Gastroesophageal sphincter (tissue), 4 donors: ENCODE results near the gene EIF2D. TPM values are rescaled to one million over a fixed set of nuclear protein-coding genes. Genes with fewer than 3 reads are reported as not detected.

ENCODE experiments used
- ATAC-seq: fragments of 150-250 bp; one replicate; pipeline ENCODE4 v1.9.1; 2016; ENCODE audit warnings: mild to moderate bottlenecking, moderate library complexity
- H3K27ac ChIP-seq, 4 donors: fragments of 200-600 bp; sonication (generic) in 3 of 4; 1 replicate in 3 of 4; 2 replicates in 1 of 4; pipeline ENCODE4 v1.5.1; 2016 to 2019
- H3K27me3 ChIP-seq: fragments of 200-600 bp; sonication (generic); one replicate; pipeline ENCODE4 v1.5.1; 2019
- H3K36me3 ChIP-seq, 2 donors: fragments of 200-600 bp; sonication (generic); one replicate each; pipeline ENCODE4 v1.5.1; 2019; ENCODE audit warnings: control low read depth in 1 of 2
- H3K4me1 ChIP-seq, 3 donors: fragments of 200-600 bp; sonication (generic); 1 replicate in 2 of 3; 2 replicates in 1 of 3; pipeline ENCODE4 v1.5.1; 2016 to 2019; ENCODE audit warnings: control low read depth in 2 of 3
- H3K4me3 ChIP-seq, 2 donors: fragments of 200-600 bp; sonication (generic); one replicate each; pipeline ENCODE4 v1.5.1; 2019; ENCODE audit warnings: mild to moderate bottlenecking in 1 of 2, moderate library complexity in 1 of 2
- H3K9me3 ChIP-seq, 3 donors: fragments of 200-600 bp; sonication (generic); one replicate each; pipeline ENCODE4 v1.5.1; 2017 to 2019; ENCODE audit warnings: control low read depth in 2 of 3
- CTCF ChIP-seq, 4 experiments: fragments of 200-600 bp in 2 of 4; fragments of 450-650 bp in 2 of 4; sonication (generic) in 1 of 4; IDR thresholded peaks; one replicate each; pipeline ENCODE4 v1.5.1; 2017 to 2019; ENCODE audit warnings: antibody characterized with exemption in 4 of 4, mild to moderate bottlenecking in 2 of 4, moderate library complexity in 2 of 4
- EP300 ChIP-seq: sonication (generic); formaldehyde crosslinking; IDR thresholded peaks from one replicate; pipeline ENCODE4 v1.6.1; 2017; ENCODE audit warnings: antibody characterized with exemption, mild to moderate bottlenecking
- POLR2A ChIP-seq, 2 donors: fragments of 450-650 bp; IDR thresholded peaks; one replicate each; pipeline ENCODE4 v1.6.1; 2017; ENCODE audit warnings: antibody characterized with exemption in 2 of 2, mild to moderate bottlenecking in 2 of 2, moderate library complexity in 1 of 2
- POLR2AphosphoS5 ChIP-seq: sonication (generic); formaldehyde crosslinking; IDR thresholded peaks from one replicate; pipeline ENCODE4 v1.6.1; 2017; ENCODE audit warnings: antibody characterized with exemption
- WGBS, 2 donors: methylation state at CpG; one replicate each; pipeline ENCODE4 v1.1.5; 2018; ENCODE audit warnings: low coverage in 1 of 2; 5-methylcytosine and 5-hydroxymethylcytosine counted together
- total RNA-seq, 4 donors: library from RNA; depleted of rRNA; stranded (reverse); fragments of >200 nt; gene quantifications; one replicate each; pipeline ENCODE4 v1.1.0, GENCODE V29; 2016

Gene EIF2D
- total RNA-seq, 4 donors from 2014 or later, result 43.7 to 60.1 (median 52.6) TPM

GRCh38 chr1:206563367-206564207 lies 48.7 kb downstream of the EIF2D start:
- H3K4me1 ChIP-seq, result peaks cover 0 to 27% (median 7%) of the 10 kb centered on the region in 3 donors
- ATAC-seq, result no peak
- no peak overlapping the region for H3K27ac ChIP-seq
- no peaks in the 10 kb centered on the region for H3K27me3 ChIP-seq
- no peak overlapping the region for H3K4me3 ChIP-seq
- WGBS, 2 donors, result 86% methylated on average over 1 of the region's 1 CpG; no CpG with 5 or more reads in 1 of the 2 donors
- peaks cover 0 to 14% of the 10 kb centered on the region in 2 donors for H3K36me3 ChIP-seq
- no peaks in the 10 kb centered on the region for H3K9me3 ChIP-seq
- no peak for TF ChIP-seq POLR2AphosphoS5
- no peak for TF ChIP-seq POLR2A (IDR thresholded peaks at IDR 0.05)
- no peak for TF ChIP-seq CTCF (IDR thresholded peaks at IDR 0.05)
- no peak for TF ChIP-seq EP300

DNA sequence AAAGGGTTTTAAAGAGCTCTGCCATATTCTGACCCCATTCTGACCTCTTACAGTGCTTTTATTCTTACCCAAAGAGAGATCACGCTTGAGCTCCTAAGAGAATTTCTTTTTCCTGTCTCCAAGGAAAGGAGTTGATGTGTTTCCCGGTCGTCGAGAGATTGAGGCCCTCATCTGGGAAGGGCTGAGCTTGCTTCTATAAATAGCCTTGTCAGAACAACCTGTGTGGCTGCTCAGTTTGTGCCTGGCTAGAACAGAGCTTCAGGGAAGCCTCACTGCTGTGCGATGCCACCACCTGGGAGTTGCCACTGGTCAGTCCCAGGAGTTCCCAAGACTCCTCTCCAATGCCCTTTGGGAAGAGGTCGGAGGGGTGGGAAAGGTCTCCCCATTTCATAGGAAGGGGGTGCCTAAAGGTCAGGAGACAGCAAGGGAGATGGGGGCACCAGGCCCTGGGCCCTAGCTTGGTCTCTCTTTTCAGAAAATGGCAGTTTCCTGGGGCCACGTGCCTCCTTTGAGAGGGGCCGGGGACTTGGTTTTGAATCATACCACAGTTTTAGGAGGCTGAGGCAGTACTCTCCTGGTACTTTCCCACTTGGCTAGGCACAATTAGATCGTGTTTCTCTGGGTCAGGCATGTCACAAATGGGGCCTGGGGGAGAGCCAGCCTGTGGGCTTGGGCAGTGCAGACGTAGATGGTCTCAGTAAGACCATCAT lies 52.1 kb downstream of the EIF2D start:
- no peak overlapping the region for H3K4me3 ChIP-seq
- no peak for ATAC-seq
- H3K36me3 ChIP-seq, result peaks cover 0 to 6% of the 10 kb centered on the region in 2 donors
- peaks cover 0 to 61% (median 28%) of the 10 kb centered on the region in 3 donors for H3K4me1 ChIP-seq
- H3K27me3 ChIP-seq, result no peaks in the 10 kb centered on the region
- H3K9me3 ChIP-seq, result no peaks in the 10 kb centered on the region
- WGBS, 2 donors, result 12% methylated on average over 5 of the region's 10 CpGs; no CpG with 5 or more reads in 1 of the 2 donors
- TF ChIP-seq POLR2AphosphoS5 (peak; percentile 67), CTCF (IDR thresholded peaks at IDR 0.05) (no peak)
- H3K27ac ChIP-seq, result peak overlapping the region in 3 of 4 donors; percentile 76 to 82 (median 80)

DNA sequence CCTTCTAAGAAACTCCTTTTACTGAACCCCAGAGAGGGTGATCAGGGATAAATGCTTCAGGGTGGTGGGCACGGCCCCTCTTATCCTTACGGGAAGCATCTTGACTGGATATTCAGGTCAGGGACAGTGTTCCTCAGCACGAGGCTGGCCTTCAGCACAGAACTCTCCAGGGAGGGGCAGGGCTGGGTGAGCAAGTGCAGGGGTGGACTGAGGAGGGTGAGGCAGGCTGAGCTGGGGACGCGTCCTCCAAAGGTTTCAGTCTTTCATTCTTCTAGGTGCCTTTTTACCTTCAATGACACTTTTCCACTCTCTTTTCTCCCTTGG lies 52.6 kb downstream of the EIF2D start:
- no peak for ATAC-seq

DNA sequence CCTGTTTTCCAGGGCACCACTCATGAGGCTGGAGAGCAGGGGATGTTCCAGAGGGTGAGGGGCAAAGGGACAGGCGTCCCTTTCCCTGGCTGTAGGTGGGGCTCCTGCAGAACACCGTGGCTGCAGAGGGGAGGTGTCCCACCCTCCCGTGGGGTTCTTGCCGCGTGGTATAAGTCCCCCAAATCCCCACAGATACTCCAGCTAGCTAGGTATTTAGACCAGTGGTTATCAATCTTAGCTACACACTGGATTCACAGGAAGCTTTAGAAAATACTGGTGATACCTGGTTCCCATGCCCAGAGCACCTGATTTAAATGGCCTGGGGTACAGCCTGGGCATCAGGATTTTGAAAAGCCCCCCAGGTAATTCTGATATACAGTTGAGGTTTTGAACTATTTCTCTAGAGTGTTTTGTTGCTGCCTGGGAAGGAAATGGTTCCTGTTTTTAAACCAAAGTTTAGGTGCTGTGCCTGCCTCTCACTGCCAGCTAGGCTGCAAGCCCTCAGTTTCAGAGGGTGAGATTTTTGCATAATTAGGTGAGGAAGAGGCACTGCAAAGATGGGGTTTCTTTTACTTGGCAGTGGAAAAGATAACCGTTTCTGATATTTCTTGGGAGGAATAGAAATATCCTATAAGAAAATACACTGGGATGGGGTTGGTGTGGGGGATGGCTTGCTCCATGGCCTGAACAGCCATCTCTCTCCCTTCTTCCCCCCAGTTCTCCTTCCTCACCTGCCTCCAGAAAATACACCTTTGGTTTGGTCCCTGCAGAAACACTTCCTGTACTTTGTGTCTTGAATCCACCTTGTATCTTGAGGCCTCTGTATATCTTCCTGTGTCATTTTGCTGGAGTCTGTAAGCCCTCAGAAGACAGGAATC lies 53.2 kb downstream of the EIF2D start:
- Histone ChIP-seq H3K36me3 (peaks cover 0 to 6% of the 10 kb centered on the region in 2 donors), H3K4me1 (peaks cover 0 to 69% (median 29%) of the 10 kb centered on the region in 3 donors), H3K9me3 (no peaks in the 10 kb centered on the region), H3K27ac (peak overlapping the region in 3 of 4 donors; percentile 76 to 82 (median 80)), H3K4me3 (peak overlapping the region in 1 of 2 donors; percentile 70), H3K27me3 (no peaks in the 10 kb centered on the region)
- no peak for TF ChIP-seq POLR2A (IDR thresholded peaks at IDR 0.05)
- no peak for TF ChIP-seq POLR2AphosphoS5
- no peak for TF ChIP-seq CTCF (IDR thresholded peaks at IDR 0.05)
- TF ChIP-seq EP300, result no peak
- no peak for ATAC-seq
- WGBS, 2 donors, result 64 to 83% methylated on average over 2 to 5 of the region's 6 CpGs

More for the DNA sequence above, 52.6 kb downstream of the EIF2D start:
- no peaks in the 10 kb centered on the region for H3K27me3 ChIP-seq
- 39% methylated on average over 5 of the region's 5 CpGs; no CpG with 5 or more reads in 1 of the 2 donors for WGBS, 2 donors
- H3K4me3 ChIP-seq, result peak overlapping the region in 1 of 2 donors; percentile 70
- peaks cover 0 to 66% (median 29%) of the 10 kb centered on the region in 3 donors for H3K4me1 ChIP-seq
- TF ChIP-seq POLR2AphosphoS5 (no peak), CTCF (IDR thresholded peaks at IDR 0.05) (no peak)
- H3K9me3 ChIP-seq, result no peaks in the 10 kb centered on the region
- peak overlapping the region; percentile 12 to 82 (median 78) for H3K27ac ChIP-seq
- peaks cover 0 to 6% of the 10 kb centered on the region in 2 donors for H3K36me3 ChIP-seq
